ENCODE data around the gene SLC38A6. TPM values are rescaled to one million over a fixed set of nuclear protein-coding genes. Genes with fewer than 3 reads are reported as not detected.

Gene SLC38A6
- total and polyA plus RNA-seq, 2 donors from 2014 or later: 16.6 to 21.9 TPM

DNA sequence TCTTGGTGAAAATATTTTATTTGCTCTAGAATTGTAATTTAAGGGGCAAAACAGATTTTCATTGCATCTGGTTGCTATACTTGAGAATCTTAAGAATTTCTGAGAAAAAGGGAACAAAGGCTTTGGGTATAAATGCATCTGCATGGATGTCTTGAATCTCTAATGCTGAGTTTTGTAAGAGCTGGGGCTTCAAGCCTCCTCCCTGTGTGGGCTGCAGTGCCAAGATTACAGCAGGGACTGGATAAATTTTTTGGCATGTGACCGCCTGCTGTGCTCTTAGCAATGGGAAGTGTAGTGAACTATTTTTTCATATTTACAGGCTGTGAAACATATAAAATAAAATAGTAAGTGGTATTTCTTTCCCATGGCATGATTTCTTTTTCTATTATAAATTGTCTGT lies 70.0 kb downstream of the SLC38A6 start:
- no peak for FAIRE-seq
- Histone ChIP-seq H3K27ac (ENCODE audit: low read depth in 2 of 2, low read length in 2 of 2) (no peak overlapping the region), H3K9me3 (ENCODE audit: control insufficient read depth in 2 of 3, insufficient read depth in 1 of 3, low read length in 3 of 3) (no peaks in the 10 kb centered on the region), H3K36me3 (ENCODE audit: control insufficient read depth in 2 of 3, insufficient read depth in 3 of 3, low read length in 3 of 3) (no peaks in the 10 kb centered on the region), H3K9ac (ENCODE audit: low read length in 3 of 3) (no peak overlapping the region), H3K4me3 (ENCODE audit: low read length in 3 of 3) (no peak overlapping the region), H3K27me3 (ENCODE audit: control insufficient read depth, insufficient read depth, low read length) (no peaks in the 10 kb centered on the region), H3K4me1 (ENCODE audit: control insufficient read depth in 2 of 3, insufficient read depth in 2 of 3, low read depth in 1 of 3, low read length in 3 of 3) (no peaks in the 10 kb centered on the region)
- TF ChIP-seq, protein P1, sequence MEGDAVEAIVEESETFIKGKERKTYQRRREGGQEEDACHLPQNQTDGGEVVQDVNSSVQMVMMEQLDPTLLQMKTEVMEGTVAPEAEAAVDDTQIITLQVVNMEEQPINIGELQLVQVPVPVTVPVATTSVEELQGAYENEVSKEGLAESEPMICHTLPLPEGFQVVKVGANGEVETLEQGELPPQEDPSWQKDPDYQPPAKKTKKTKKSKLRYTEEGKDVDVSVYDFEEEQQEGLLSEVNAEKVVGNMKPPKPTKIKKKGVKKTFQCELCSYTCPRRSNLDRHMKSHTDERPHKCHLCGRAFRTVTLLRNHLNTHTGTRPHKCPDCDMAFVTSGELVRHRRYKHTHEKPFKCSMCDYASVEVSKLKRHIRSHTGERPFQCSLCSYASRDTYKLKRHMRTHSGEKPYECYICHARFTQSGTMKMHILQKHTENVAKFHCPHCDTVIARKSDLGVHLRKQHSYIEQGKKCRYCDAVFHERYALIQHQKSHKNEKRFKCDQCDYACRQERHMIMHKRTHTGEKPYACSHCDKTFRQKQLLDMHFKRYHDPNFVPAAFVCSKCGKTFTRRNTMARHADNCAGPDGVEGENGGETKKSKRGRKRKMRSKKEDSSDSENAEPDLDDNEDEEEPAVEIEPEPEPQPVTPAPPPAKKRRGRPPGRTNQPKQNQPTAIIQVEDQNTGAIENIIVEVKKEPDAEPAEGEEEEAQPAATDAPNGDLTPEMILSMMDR (IDR thresholded peaks at IDR 0.05; ENCODE audit: borderline replicate concordance, extremely low read depth, insufficient read depth): no peak
- intact Hi-C loops (cut with DNase I): no loop called here
- no peak for DNase-seq

DNA sequence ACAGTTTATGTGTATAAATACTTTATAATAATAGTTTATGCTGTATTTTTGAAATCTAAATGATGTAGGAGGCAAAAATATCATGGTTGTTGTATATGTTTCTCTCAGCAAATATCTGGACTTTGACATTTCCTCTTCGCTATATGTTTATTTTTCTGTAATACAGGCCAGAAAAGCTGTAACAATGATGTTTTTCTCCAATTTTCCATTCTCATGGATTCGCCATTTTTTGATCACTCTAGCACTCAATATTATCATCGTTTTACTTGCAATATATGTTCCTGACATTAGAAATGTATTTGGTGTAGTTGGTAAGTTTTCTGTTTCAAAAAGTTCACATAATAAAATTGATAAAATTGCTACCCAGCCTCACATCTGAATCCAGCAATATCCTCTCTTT lies 70.6 kb downstream of the SLC38A6 start:
- H3K4me3 ChIP-seq (ENCODE audit: low read length in 3 of 3): no peak overlapping the region
- no peak overlapping the region for H3K27ac ChIP-seq (ENCODE audit: low read depth in 2 of 2, low read length in 2 of 2)
- DNase-seq (no peak), FAIRE-seq (no peak)
- H3K4me1 ChIP-seq (ENCODE audit: control insufficient read depth in 2 of 3, insufficient read depth in 2 of 3, low read depth in 1 of 3, low read length in 3 of 3): no peaks in the 10 kb centered on the region
- TF ChIP-seq, protein P1 (IDR thresholded peaks at IDR 0.05; ENCODE audit: borderline replicate concordance, extremely low read depth, insufficient read depth): no peak
- no peak overlapping the region for H3K9ac ChIP-seq (ENCODE audit: low read length in 3 of 3)
- no peaks in the 10 kb centered on the region for H3K36me3 ChIP-seq (ENCODE audit: control insufficient read depth in 2 of 3, insufficient read depth in 3 of 3, low read length in 3 of 3)
- no peaks in the 10 kb centered on the region for H3K27me3 ChIP-seq (ENCODE audit: control insufficient read depth, insufficient read depth, low read length)
- intact Hi-C loops (cut with DNase I): no loop called here
- H3K9me3 ChIP-seq (ENCODE audit: control insufficient read depth in 2 of 3, insufficient read depth in 1 of 3, low read length in 3 of 3): no peaks in the 10 kb centered on the region

DNA sequence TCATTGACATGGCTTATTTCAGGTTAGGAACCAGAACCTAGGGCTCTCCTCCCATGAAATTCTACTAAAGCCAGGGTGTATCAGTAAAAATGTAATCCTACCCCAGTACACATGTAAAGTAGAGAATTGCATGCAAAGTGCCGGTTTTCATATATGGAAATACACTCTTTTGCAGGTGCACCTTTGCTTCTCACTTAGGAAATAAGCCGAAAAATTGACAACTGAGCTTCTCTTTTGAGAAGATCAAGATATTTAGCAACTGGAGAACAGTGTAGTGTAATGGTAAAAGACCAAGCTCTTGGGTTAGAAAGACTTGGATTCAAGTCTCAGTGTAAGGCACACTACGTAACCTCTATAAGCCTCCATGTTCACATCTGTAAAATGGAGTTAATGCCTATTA lies 82.4 kb downstream of the SLC38A6 start:
- Histone ChIP-seq H3K27me3 (ENCODE audit: control insufficient read depth, insufficient read depth, low read length) (no peaks in the 10 kb centered on the region), H3K36me3 (ENCODE audit: control insufficient read depth in 2 of 3, insufficient read depth in 3 of 3, low read length in 3 of 3) (no peaks in the 10 kb centered on the region), H3K4me3 (ENCODE audit: low read length in 3 of 3) (no peak overlapping the region), H3K9ac (ENCODE audit: low read length in 3 of 3) (no peak overlapping the region), H3K27ac (ENCODE audit: low read depth in 2 of 2, low read length in 2 of 2) (no peak overlapping the region), H3K9me3 (ENCODE audit: control insufficient read depth in 2 of 3, insufficient read depth in 1 of 3, low read length in 3 of 3) (no peaks in the 10 kb centered on the region), H3K4me1 (ENCODE audit: control insufficient read depth in 2 of 3, insufficient read depth in 2 of 3, low read depth in 1 of 3, low read length in 3 of 3) (no peaks in the 10 kb centered on the region)
- intact Hi-C loops (cut with DNase I): no loop called here
- TF ChIP-seq, protein P1 (IDR thresholded peaks at IDR 0.05; ENCODE audit: borderline replicate concordance, extremely low read depth, insufficient read depth): no peak
- FAIRE-seq: no peak
- DNase-seq: no peak

DNA sequence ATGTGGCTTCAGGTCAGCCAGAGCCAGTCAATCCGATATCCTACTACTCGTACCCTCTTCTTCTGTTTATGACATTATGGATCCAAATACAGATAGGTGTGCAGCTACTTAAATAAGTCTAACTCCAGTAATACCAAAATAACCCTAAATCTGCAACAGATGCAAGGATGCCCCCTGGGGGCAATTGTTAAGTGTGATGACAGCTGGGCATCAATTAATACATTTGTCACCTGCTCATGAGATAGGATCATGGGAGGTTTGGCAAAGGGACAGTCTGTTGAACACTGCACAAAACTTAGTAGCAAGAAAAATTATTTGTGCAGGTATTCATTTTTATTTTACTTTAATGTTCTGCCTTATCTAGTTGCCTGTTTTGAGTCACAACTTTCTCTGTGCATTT lies 83.2 kb downstream of the SLC38A6 start:
- Histone ChIP-seq H3K36me3 (ENCODE audit: control insufficient read depth in 2 of 3, insufficient read depth in 3 of 3, low read length in 3 of 3) (no peaks in the 10 kb centered on the region), H3K4me1 (ENCODE audit: control insufficient read depth in 2 of 3, insufficient read depth in 2 of 3, low read depth in 1 of 3, low read length in 3 of 3) (no peaks in the 10 kb centered on the region), H3K9me3 (ENCODE audit: control insufficient read depth in 2 of 3, insufficient read depth in 1 of 3, low read length in 3 of 3) (no peaks in the 10 kb centered on the region), H3K9ac (ENCODE audit: low read length in 3 of 3) (no peak overlapping the region), H3K27ac (ENCODE audit: low read depth in 2 of 2, low read length in 2 of 2) (no peak overlapping the region), H3K4me3 (ENCODE audit: low read length in 3 of 3) (no peak overlapping the region), H3K27me3 (ENCODE audit: control insufficient read depth, insufficient read depth, low read length) (no peaks in the 10 kb centered on the region)
- FAIRE-seq (no peak), DNase-seq (no peak)
- TF ChIP-seq, protein P1 (IDR thresholded peaks at IDR 0.05; ENCODE audit: borderline replicate concordance, extremely low read depth, insufficient read depth): no peak
- intact Hi-C loops (cut with DNase I): no loop called here
